PC-3 (cell line): ENCODE results near the gene NOL9. TPM values are rescaled to one million over a fixed set of nuclear protein-coding genes. Genes with fewer than 3 reads are reported as not detected.

Source experiments
- ATAC-seq: fragments of 200-7000 bp; cut with Tn5 transposase; 2 replicates; pipeline ENCODE4 v1.9.1; 2020; ENCODE audit warnings: mild to moderate bottlenecking, moderate library complexity
- BruUV-seq: library from RNA; stranded (reverse); fragments of 400-500 nt; replicated peaks from 2 replicates; lab custom pipeline; 2021; lab: Mats Ljungman, UMichigan
- CTCF ChIA-PET: fragments of 300-600 bp; sonication (Branson Sonifier 250); formaldehyde crosslinking; loops from one replicate; lab custom pipeline; 2022; ENCODE audit warnings: antibody characterized with exemption; lab: Charles Lee
- POLR2A ChIA-PET: fragments of 300-600 bp; sonication (Branson Sonifier 250); formaldehyde crosslinking; loops from one replicate; lab custom pipeline; 2022; ENCODE audit warnings: antibody characterized with exemption; ENCODE audit not compliant: unreplicated experiment; lab: Charles Lee
- DNase-seq: peaks from one replicate; pipeline ENCODE4 v3.0.0-alpha.2; 2015
- H2AFZ ChIP-seq: fragments of 300-600 bp; sonication (generic); 2 replicates; pipeline ENCODE4 v1.6.0; 2016; ENCODE audit warnings: antibody characterized with exemption, low read length
- H3F3A ChIP-seq: fragments of 300-600 bp; sonication (generic); one replicate; pipeline ENCODE4 v1.6.0; 2017; ENCODE audit warnings: antibody characterized with exemption, low read length, control low read depth, mild to moderate bottlenecking; ENCODE audit not compliant: unreplicated experiment
- H3K27ac ChIP-seq: fragments of 300-600 bp; sonication (generic); 2 replicates; pipeline ENCODE4 v1.5.1; 2016; ENCODE audit warnings: mild to moderate bottlenecking, low read length
- H3K27me3 ChIP-seq: fragments of 300-600 bp; sonication (generic); 2 replicates; pipeline ENCODE4 v1.6.1; 2016; ENCODE audit warnings: low read length, mixed read lengths
- H3K36me3 ChIP-seq: fragments of 300-600 bp; sonication (generic); 2 replicates; pipeline ENCODE4 v1.6.1; 2016; ENCODE audit warnings: low read depth, mixed run types, low read length, mixed read lengths
- H3K4me1 ChIP-seq: fragments of 300-600 bp; sonication (generic); 2 replicates; pipeline ENCODE4 v1.5.1; 2016; ENCODE audit warnings: low read length; ENCODE audit not compliant: insufficient read depth
- H3K4me2 ChIP-seq: fragments of 300-600 bp; sonication (generic); 2 replicates; pipeline ENCODE4 v1.6.0; 2016; ENCODE audit warnings: low read length
- H3K4me3 ChIP-seq: fragments of 300-600 bp; sonication (generic); 2 replicates; pipeline ENCODE4 v1.5.1; 2016; ENCODE audit warnings: mild to moderate bottlenecking, low read length, mixed read lengths
- H3K79me2 ChIP-seq: fragments of 300-600 bp; sonication (generic); 2 replicates; pipeline ENCODE4 v1.6.1; 2017; ENCODE audit warnings: low read length, mixed read lengths
- H3K9ac ChIP-seq: fragments of 300-600 bp; sonication (generic); 2 replicates; pipeline ENCODE4 v1.6.0; 2016; ENCODE audit warnings: mild to moderate bottlenecking, low read length
- H3K9me2 ChIP-seq: fragments of 300-600 bp; sonication (generic); replicated peaks from 2 replicates; pipeline ENCODE4 v1.6.1; 2016; ENCODE audit warnings: mixed run types, low read length, mixed read lengths
- H3K9me3 ChIP-seq: fragments of 300-600 bp; sonication (generic); 2 replicates; pipeline ENCODE4 v1.6.1; 2016; ENCODE audit warnings: low read length, mixed read lengths
- H4K20me1 ChIP-seq: fragments of 300-600 bp; sonication (generic); 2 replicates; pipeline ENCODE4 v1.6.1; 2016; ENCODE audit warnings: low read length, mixed read lengths
- CTCF ChIP-seq: fragments of 300-600 bp; sonication (generic); conservative IDR thresholded peaks from 2 replicates; pipeline ENCODE4 v1.5.1; 2017; ENCODE audit warnings: antibody characterized with exemption, low read depth, mild to moderate bottlenecking, low read length
- EZH2 ChIP-seq: fragments of 300-600 bp; sonication (generic); IDR thresholded peaks from one replicate; pipeline ENCODE4 v1.6.1; 2017; ENCODE audit warnings: antibody characterized with exemption, mild to moderate bottlenecking, low read length; ENCODE audit not compliant: unreplicated experiment
- EZH2phosphoT487 ChIP-seq: fragments of 300-600 bp; sonication (generic); IDR thresholded peaks from 2 replicates; pipeline ENCODE4 v1.6.1; 2018; ENCODE audit warnings: mild to moderate bottlenecking, antibody characterized with exemption, low read length, borderline replicate concordance
- intact Hi-C: fragments of 100-400 bp; cut with micrococcal nuclease; formaldehyde crosslinking; loops from 2 replicates; pipeline ENCODE4 v1.9.0; 2023
- total RNA-seq: library from RNA; depleted of rRNA; stranded (reverse); fragments of >200 nt; gene quantifications from 2 replicates; pipeline ENCODE4 v1.2.3, GENCODE V29; 2014

Gene NOL9
- total RNA-seq, 1 experiment from 2014 or later, result 79.1 TPM

- H3K9ac ChIP-seq, result no peak overlapping the region
- no peaks in the 10 kb centered on the region for H3K9me2 ChIP-seq
- no peak overlapping the region for H3K4me3 ChIP-seq
- no peaks in the 10 kb centered on the region for H3K27me3 ChIP-seq
- H3K27ac ChIP-seq, result no peak overlapping the region
- no peaks in the 10 kb centered on the region for H3K79me2 ChIP-seq
- H3K36me3 ChIP-seq, result peaks cover 64% of the 10 kb centered on the region
- ATAC-seq (no peak), DNase-seq (no peak)
- POLR2A ChIA-PET, result no interaction called here
- no peaks in the 10 kb centered on the region for H3K4me1 ChIP-seq
- no peaks in the 10 kb centered on the region for H3F3A ChIP-seq
- intact Hi-C loops, result no loop called here
- no peaks in the 10 kb centered on the region for H3K9me3 ChIP-seq
- TF ChIP-seq CTCF, result no peak
- TF ChIP-seq EZH2, result no peak
- TF ChIP-seq EZH2phosphoT487, result no peak
- no peak overlapping the region for H3K4me2 ChIP-seq
- CTCF ChIA-PET, result no interaction called here
- no peak overlapping the region for H2AFZ ChIP-seq
- H4K20me1 ChIP-seq, result no peaks in the 10 kb centered on the region
- no TSS peak for BruUV-seq
These were observed 23.7 kb downstream of the NOL9 start for GRCh38 chr1:6530504-6531160.

- no peak for DNase-seq
- H3K9ac ChIP-seq, result no peak overlapping the region
- BruUV-seq, result no TSS peak
- no peak for ATAC-seq
- H3K27ac ChIP-seq, result no peak overlapping the region
- TF ChIP-seq EZH2phosphoT487, result no peak
- no peak for TF ChIP-seq CTCF
- TF ChIP-seq EZH2, result no peak
- H3K27me3 ChIP-seq, result no peaks in the 10 kb centered on the region
- no peaks in the 10 kb centered on the region for H3F3A ChIP-seq
- H3K9me2 ChIP-seq, result no peaks in the 10 kb centered on the region
- no peak overlapping the region for H3K4me3 ChIP-seq
- no peak overlapping the region for H3K4me2 ChIP-seq
- intact Hi-C loops, result no loop called here
- no peaks in the 10 kb centered on the region for H3K4me1 ChIP-seq
- H3K79me2 ChIP-seq, result no peaks in the 10 kb centered on the region
- H3K9me3 ChIP-seq, result no peaks in the 10 kb centered on the region
- H3K36me3 ChIP-seq, result peaks cover 61% of the 10 kb centered on the region
- CTCF ChIA-PET, result no interaction called here
- H2AFZ ChIP-seq, result no peak overlapping the region
- no peaks in the 10 kb centered on the region for H4K20me1 ChIP-seq
- POLR2A ChIA-PET, result no interaction called here
These were observed 25.8 kb downstream of the NOL9 start for GRCh38 chr1:6528492-6528891.

GRCh38 chr1:6526316-6526715 lies 28.0 kb downstream of the NOL9 start:
- Histone ChIP-seq H3K9me3 (no peaks in the 10 kb centered on the region), H3K9me2 (no peaks in the 10 kb centered on the region), H3K27ac (no peak overlapping the region), H3F3A (no peaks in the 10 kb centered on the region), H3K9ac (no peak overlapping the region), H3K4me2 (no peak overlapping the region), H3K4me1 (peaks cover 6% of the 10 kb centered on the region; the same call in 1 of the 2 replicates), H3K36me3 (peaks cover 40% of the 10 kb centered on the region), H3K79me2 (no peaks in the 10 kb centered on the region), H3K4me3 (no peak overlapping the region), H4K20me1 (no peaks in the 10 kb centered on the region), H2AFZ (no peak overlapping the region), H3K27me3 (no peaks in the 10 kb centered on the region)
- intact Hi-C loops, result no loop called here
- ChIA-PET POLR2A (no interaction called here), CTCF (no interaction called here)
- TF ChIP-seq CTCF (no peak), EZH2phosphoT487 (no peak), EZH2 (no peak)
- BruUV-seq, result no TSS peak
- no peak for DNase-seq
- ATAC-seq, result no peak
